C4-2B (cell line): ENCODE results near the gene PDCL3.

Source experiments
- H3K27ac ChIP-seq: fragments of 450-650 bp; 2 replicates; pipeline ENCODE4 v1.5.1; 2017
- CTCF ChIP-seq: fragments of 450-650 bp; conservative IDR thresholded peaks from 2 replicates; pipeline ENCODE4 v1.5.1; 2017; ENCODE audit warnings: mild to moderate bottlenecking
- ZFX ChIP-seq: fragments of 450-650 bp; IDR thresholded peaks from 2 replicates; pipeline ENCODE4 v1.6.1; 2017

Gene PDCL3

GRCh38 chr2:100580367-100581276, 17.8 kb downstream of the PDCL3 start:
- no peak overlapping the region for H3K27ac ChIP-seq
- TF ChIP-seq CTCF, result no peak
- TF ChIP-seq ZFX, result no peak

DNA sequence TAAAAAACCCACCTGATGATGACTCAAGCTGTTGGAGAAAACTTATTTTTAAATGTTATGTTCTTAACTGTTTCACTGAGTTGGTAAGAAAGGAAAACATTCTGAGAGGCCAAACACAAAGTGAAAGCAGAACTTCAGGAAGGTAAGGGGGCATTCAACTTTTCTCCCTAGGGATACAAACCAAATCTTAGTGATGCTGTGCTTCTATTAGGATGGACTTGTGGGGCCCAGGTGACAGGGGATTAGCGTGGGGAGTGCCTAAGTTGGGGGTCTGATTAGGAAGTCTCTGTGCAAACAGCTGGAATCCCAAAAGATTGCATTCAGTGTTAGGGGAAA, 18.5 kb downstream of the PDCL3 start:
- H3K27ac ChIP-seq, result no peak overlapping the region
- TF ChIP-seq CTCF (no peak), ZFX (no peak)

DNA sequence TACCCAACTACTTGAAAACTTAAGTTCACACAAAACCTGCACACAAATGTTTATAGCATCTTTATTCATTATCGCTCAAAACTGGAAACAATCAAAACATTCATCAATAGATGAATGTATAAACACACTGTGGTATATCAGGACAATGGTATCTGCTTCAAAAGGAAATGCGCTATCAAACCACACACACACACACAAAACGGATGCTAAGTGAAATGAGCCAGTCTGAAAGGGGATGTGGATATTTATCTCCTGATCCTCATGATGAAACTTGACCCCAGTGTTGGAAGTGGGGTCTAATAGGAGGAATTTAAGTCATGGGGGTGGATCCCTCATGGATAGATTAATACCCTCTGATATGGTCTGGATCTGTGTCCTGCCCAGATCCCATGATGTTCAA, 22.0 kb downstream of the PDCL3 start:
- TF ChIP-seq ZFX (no peak), CTCF (no peak)
- no peak overlapping the region for H3K27ac ChIP-seq

- no peak for TF ChIP-seq CTCF
- no peak for TF ChIP-seq ZFX
- no peak overlapping the region for H3K27ac ChIP-seq
Observed at GRCh38 chr2:100588071-100588786, 25.4 kb downstream of the PDCL3 start.

DNA sequence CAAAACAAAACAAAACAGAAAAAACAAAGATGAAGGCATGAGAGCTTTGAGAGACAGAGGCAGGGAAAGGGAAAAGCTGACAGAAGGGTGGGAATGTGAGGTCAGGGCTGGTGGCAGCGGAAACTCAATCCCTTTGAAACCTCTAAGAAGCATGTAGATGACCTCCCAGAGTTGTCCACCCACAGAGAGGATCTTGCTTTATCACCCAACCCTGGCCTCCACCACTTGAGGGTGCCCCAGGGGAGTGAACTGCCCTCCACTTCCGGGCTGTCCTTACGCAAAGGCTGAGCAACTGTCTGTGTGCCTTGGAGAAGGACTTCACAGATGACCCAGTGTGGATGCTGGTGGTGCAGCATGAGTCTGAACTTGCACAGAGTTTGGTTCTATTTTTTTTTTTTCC, 26.7 kb downstream of the PDCL3 start:
- TF ChIP-seq CTCF, result no peak
- no peak for TF ChIP-seq ZFX
- H3K27ac ChIP-seq, result no peak overlapping the region

GRCh38 chr2:100592226-100592625, 29.4 kb downstream of the PDCL3 start:
- no peak for TF ChIP-seq ZFX
- TF ChIP-seq CTCF, result no peak
- H3K27ac ChIP-seq, result no peak overlapping the region

- no peak overlapping the region for H3K27ac ChIP-seq
- TF ChIP-seq ZFX (no peak), CTCF (no peak)
Observed at GRCh38 chr2:100596465-100596864, 33.7 kb downstream of the PDCL3 start.
